ENCODE data around the gene ARL15.

- no peak for TF ChIP-seq CTCF (IDR thresholded peaks at IDR 0.05)
- no peak for TF ChIP-seq POLR2A (IDR thresholded peaks at IDR 0.05)
Observed at GRCh38 chr5:53987101-53987500, 323.3 kb downstream of the ARL15 start.

All from vagina (tissue), 2 donors.